ENCODE results near the gene ANO9. TPM values are rescaled to one million over a fixed set of nuclear protein-coding genes. Genes with fewer than 3 reads are reported as not detected.
"Not testable (repeated sequence)": the region's sequence is repeated elsewhere in the genome, so short reads cannot be mapped to it uniquely, and the experiment has no call there.

ANO9 gene
- total and polyA plus RNA-seq, 11 donors: 0.07 to 3.1 (median 0.21) TPM; not detected in 6

DNA sequence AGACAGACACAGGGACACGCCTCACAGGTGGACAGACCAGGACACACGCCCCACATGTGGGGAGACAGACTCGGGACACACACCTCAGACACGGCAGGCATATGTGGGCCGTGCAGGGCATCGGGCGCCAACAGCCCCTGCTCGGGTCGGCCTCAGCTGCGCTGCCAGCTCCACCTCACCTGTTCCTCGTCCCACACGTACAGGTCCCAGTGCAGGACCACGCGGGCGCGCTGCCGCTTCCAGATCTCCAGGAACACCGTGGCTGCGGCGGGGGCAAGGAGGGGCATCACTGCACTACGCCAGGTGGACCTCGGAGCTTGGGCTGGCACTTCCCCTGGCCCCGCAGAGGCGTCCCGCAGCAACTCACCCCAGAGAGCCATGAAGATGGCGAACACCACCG, 12.4 kb downstream of the ANO9 start:
- peak in 1 of 5 donors; percentile 26 for DNase-seq
- H3K36me3 ChIP-seq: no peaks in the 10 kb centered on the region
- intact Hi-C loops (cut with DNase I): no loop called here
- no peak for TF ChIP-seq CTCF (IDR thresholded peaks at IDR 0.05)
- no peak for TF ChIP-seq POLR2A (IDR thresholded peaks at IDR 0.05)
- H3K4me1 ChIP-seq: no peaks in the 10 kb centered on the region
- H3K4me3 ChIP-seq: no peak overlapping the region
- peaks cover 0 to 28% (median 2%) of the 10 kb centered on the region in 9 donors for H3K27me3 ChIP-seq
- no peaks in the 10 kb centered on the region for H3K9me3 ChIP-seq
- no peak overlapping the region for H3K27ac ChIP-seq
- WGBS, 4 donors: 86 to 92% (median 87%) methylated on average over 15 to 27 of the region's 27 CpGs
- no peak for ATAC-seq

DNA sequence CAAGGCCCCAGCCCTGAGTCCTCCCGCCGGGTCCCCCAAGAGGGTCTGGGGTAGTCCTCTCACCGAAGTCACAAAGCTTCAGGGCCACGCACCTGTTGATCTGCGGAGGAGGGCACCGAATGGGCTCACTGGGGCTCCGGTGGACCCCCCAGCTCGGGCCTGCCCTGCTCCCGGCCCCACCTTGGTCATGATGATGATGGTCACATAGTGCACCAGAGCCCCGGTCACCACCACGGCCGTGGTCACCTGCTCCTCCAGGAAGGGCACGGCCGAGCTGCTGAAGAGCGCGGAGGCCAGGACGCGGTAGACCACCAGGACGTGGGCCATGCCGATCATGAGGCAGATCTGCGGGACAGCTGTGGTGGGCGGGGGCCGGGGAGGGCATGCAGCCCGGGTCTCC, 13.5 kb downstream of the ANO9 start:
- ATAC-seq: peak in 1 of 4 donors; percentile 30
- H3K27me3 ChIP-seq: peaks cover 0 to 39% (median 5%) of the 10 kb centered on the region in 9 donors
- no peak overlapping the region for H3K4me3 ChIP-seq
- 90 to 94% (median 91%) methylated on average over 8 to 24 of the region's 24 CpGs for WGBS, 4 donors
- H3K9me3 ChIP-seq: no peaks in the 10 kb centered on the region
- no peaks in the 10 kb centered on the region for H3K4me1 ChIP-seq
- no peak for TF ChIP-seq CTCF (IDR thresholded peaks at IDR 0.05)
- TF ChIP-seq POLR2A (IDR thresholded peaks at IDR 0.05): no peak
- intact Hi-C loops (cut with DNase I): no loop called here
- DNase-seq: no peak
- no peak overlapping the region for H3K27ac ChIP-seq
- no peaks in the 10 kb centered on the region for H3K36me3 ChIP-seq

- WGBS, 4 donors: 75 to 94% (median 84%) methylated on average over 6 to 8 of the region's 8 CpGs
- intact Hi-C loops (cut with DNase I): no loop called here
- no peaks in the 10 kb centered on the region for H3K36me3 ChIP-seq
- H3K9me3 ChIP-seq: no peaks in the 10 kb centered on the region
- H3K27me3 ChIP-seq: peaks cover 0 to 47% (median 5%) of the 10 kb centered on the region in 9 donors
- no peaks in the 10 kb centered on the region for H3K4me1 ChIP-seq
- no peak overlapping the region for H3K27ac ChIP-seq
- no peak overlapping the region for H3K4me3 ChIP-seq
- no peak for TF ChIP-seq POLR2A (IDR thresholded peaks at IDR 0.05)
- TF ChIP-seq CTCF (IDR thresholded peaks at IDR 0.05): no peak
- DNase-seq (peak in 2 of 5 donors; percentile 9 to 38), ATAC-seq (no peak)
Observed at GRCh38 chr11:426851-427250, 15.0 kb downstream of the ANO9 start.

GRCh38 chr11:425301-425700, 16.5 kb downstream of the ANO9 start:
- H3K27me3 ChIP-seq: peaks cover 0 to 53% (median 5%) of the 10 kb centered on the region in 9 donors

GRCh38 chr11:424766-425165, 17.0 kb downstream of the ANO9 start:
- H3K4me1 ChIP-seq; intact Hi-C loops (cut with DNase I); H3K4me3 ChIP-seq; ATAC-seq; H3K9me3 ChIP-seq; H3K27ac ChIP-seq; H3K36me3 ChIP-seq: not testable (repeated sequence)
- DNase-seq: peak in 1 of 5 donors; percentile 2
- peaks cover 0 to 59% (median 5%) of the 10 kb centered on the region in 9 donors for H3K27me3 ChIP-seq
- WGBS, 4 donors: 33 to 44% (median 38%) methylated on average over 30 to 35 of the region's 45 CpGs

More at GRCh38 chr11:425301-425700, 16.5 kb downstream of the ANO9 start:
- H3K9me3 ChIP-seq: no peaks in the 10 kb centered on the region
- H3K4me1 ChIP-seq: no peaks in the 10 kb centered on the region
- no peaks in the 10 kb centered on the region for H3K36me3 ChIP-seq
- no peak for ATAC-seq
- DNase-seq: no peak
- TF ChIP-seq POLR2A (IDR thresholded peaks at IDR 0.05) (no peak), CTCF (IDR thresholded peaks at IDR 0.05) (no peak)
- no peak overlapping the region for H3K27ac ChIP-seq
- no peak overlapping the region for H3K4me3 ChIP-seq
- intact Hi-C loops (cut with DNase I): no loop called here
- WGBS, 4 donors: 56 to 73% (median 66%) methylated on average over 4 of the region's 4 CpGs

Data from heart left ventricle (tissue), 16 donors.